Measurements from ENCODE around the gene NT5C.

NT5C gene

DNA sequence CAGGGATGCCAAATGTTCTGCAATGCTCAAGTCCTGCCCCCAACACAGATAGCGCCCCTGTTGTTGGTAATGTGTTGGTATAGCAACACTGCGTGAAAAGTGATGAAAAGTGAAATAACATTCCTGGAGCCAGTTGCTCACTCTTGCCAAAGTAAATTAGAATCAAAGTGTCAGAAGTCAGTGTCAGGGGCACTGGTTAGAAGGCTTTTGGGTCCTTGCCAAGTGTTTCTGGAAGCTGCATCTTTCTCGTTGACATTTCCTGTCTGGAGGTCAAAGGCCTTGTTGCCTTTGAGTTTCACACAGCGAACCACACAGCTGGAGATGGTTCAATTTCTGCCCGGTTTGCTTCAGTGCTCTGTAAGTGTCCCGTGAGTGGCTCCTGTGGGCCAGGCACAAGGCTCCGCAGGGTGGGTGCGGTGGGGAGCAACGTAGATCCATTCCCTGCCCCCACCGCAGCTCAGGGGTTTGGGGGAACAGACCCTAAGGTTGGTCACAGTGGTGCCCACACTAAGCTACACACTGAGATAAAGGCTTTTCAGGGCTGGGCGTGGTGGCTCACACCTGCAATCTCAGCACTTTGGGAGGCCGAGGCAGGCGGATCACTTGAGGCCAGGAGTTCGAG lies 47.4 kb downstream of the NT5C start:
- intact Hi-C loops (cut with DNase I; ENCODE audit: low total_unique reads) = no loop called here
- DNase-seq = no peak
- H3K4me3 ChIP-seq = no peak overlapping the region
- H3K27ac ChIP-seq = no peak overlapping the region
- TF ChIP-seq, protein P1, sequence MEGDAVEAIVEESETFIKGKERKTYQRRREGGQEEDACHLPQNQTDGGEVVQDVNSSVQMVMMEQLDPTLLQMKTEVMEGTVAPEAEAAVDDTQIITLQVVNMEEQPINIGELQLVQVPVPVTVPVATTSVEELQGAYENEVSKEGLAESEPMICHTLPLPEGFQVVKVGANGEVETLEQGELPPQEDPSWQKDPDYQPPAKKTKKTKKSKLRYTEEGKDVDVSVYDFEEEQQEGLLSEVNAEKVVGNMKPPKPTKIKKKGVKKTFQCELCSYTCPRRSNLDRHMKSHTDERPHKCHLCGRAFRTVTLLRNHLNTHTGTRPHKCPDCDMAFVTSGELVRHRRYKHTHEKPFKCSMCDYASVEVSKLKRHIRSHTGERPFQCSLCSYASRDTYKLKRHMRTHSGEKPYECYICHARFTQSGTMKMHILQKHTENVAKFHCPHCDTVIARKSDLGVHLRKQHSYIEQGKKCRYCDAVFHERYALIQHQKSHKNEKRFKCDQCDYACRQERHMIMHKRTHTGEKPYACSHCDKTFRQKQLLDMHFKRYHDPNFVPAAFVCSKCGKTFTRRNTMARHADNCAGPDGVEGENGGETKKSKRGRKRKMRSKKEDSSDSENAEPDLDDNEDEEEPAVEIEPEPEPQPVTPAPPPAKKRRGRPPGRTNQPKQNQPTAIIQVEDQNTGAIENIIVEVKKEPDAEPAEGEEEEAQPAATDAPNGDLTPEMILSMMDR (IDR thresholded peaks at IDR 0.05) = no peak
- H3K36me3 ChIP-seq = no peaks in the 10 kb centered on the region
- peaks cover 0 to 10% of the 10 kb centered on the region in 2 donors for H3K27me3 ChIP-seq
- H3K4me1 ChIP-seq = peaks cover 0 to 30% (median 20%) of the 10 kb centered on the region in 4 donors
- H3K9me3 ChIP-seq = no peaks in the 10 kb centered on the region

GRCh38 chr17:75082683-75083082 lies 48.9 kb downstream of the NT5C start:
- intact Hi-C loops (cut with DNase I; ENCODE audit: low total_unique reads) = no loop called here
- H3K27me3 ChIP-seq = peaks cover 0 to 4% of the 10 kb centered on the region in 2 donors
- H3K4me1 ChIP-seq = peaks cover 0 to 31% (median 26%) of the 10 kb centered on the region in 4 donors
- H3K36me3 ChIP-seq = no peaks in the 10 kb centered on the region
- no peak overlapping the region for H3K27ac ChIP-seq
- no peak for DNase-seq
- H3K9me3 ChIP-seq = no peaks in the 10 kb centered on the region
- TF ChIP-seq, protein P1 (IDR thresholded peaks at IDR 0.05) = no peak
- H3K4me3 ChIP-seq = no peak overlapping the region

DNA sequence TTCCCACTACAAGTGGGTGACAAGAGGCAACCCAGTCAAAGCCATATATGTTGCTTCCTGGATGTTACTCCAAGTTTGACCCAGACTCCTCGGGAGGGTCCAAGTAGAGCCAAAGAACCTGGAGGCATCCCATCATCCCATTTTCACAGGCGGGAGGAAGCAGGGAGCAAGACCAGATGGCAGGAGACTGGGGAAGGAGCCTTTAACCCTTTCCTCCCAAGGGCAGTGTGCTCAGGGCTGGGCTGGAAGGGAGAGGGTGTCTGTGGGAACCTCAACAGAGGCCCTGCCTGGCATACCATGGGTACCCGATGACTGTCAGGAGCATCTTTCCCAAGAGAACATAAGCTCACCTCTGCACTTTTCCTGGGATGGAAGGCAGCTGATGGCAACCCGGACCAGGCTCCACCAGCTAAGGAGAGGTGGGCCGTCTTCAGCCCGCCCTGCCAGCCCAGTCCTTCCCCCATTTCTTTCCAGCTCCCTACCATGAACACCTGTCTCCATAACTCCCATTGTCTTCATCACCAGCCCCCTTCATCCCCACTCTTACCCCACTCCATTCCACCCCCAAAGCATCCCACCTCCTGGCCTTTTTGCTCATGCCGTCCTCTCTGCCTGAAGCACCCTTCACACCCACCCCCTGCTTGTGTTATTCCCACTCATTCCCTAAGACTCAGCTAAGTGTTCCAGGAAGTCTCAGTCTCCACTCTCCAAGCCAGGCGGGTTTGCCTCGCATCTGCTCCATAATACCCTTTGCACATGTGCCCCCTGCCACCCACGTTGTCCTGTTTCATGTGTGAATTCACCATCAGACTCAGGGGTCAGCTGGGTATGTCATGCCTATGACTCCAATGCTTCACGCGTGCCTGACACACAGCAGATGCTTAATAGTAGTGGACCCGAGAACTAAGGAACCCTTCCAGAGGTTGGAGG lies 49.7 kb downstream of the NT5C start:
- H3K27ac ChIP-seq = no peak overlapping the region
- peaks cover 0 to 2% of the 10 kb centered on the region in 2 donors for H3K27me3 ChIP-seq
- DNase-seq = no peak
- H3K36me3 ChIP-seq = no peaks in the 10 kb centered on the region
- H3K4me3 ChIP-seq = no peak overlapping the region
- intact Hi-C loops (cut with DNase I; ENCODE audit: low total_unique reads) = no loop called here
- no peaks in the 10 kb centered on the region for H3K9me3 ChIP-seq
- TF ChIP-seq, protein P1 (IDR thresholded peaks at IDR 0.05) = no peak
- H3K4me1 ChIP-seq = peaks cover 0 to 32% (median 24%) of the 10 kb centered on the region in 4 donors
